HG02571 (cell line): ENCODE results near the gene SLC25A14.
"Not testable (repeated sequence)": the region's sequence is repeated elsewhere in the genome, so short reads cannot be mapped to it uniquely, and the experiment has no call there.

Experiments
- ATAC-seq: cut with Tn5 transposase; IDR thresholded peaks from one replicate; pipeline ENCODE4 v1.9.1; 2021; ENCODE audit warnings: mild to moderate bottlenecking, moderate library complexity; ENCODE audit not compliant: unreplicated experiment

The SLC25A14 gene

GRCh38 chrX:130339408-130340222, at the start of gene SLC25A14:
Gene SLC25A14, plus strand, starts transcription at chrX:130339919. Its CDS starts 360 bp downstream, at chrX:130340279.
- ATAC-seq = peak; percentile 93

GRCh38 chrX:130295519-130296296, 44.0 kb upstream of the SLC25A14 start:
- ATAC-seq = no peak

GRCh38 chrX:130296297-130296678, 43.4 kb upstream of the SLC25A14 start:
- no peak for ATAC-seq

GRCh38 chrX:130296743-130297142, 43.0 kb upstream of the SLC25A14 start:
- no peak for ATAC-seq

- no peak for ATAC-seq
Measured at GRCh38 chrX:130299279-130300009, 40.3 kb upstream of the SLC25A14 start.

- ATAC-seq = no peak
Measured at GRCh38 chrX:130300010-130300282, 39.8 kb upstream of the SLC25A14 start.

- ATAC-seq = no peak
Measured at GRCh38 chrX:130301405-130301804, 38.3 kb upstream of the SLC25A14 start.

- ATAC-seq = no peak
Measured at GRCh38 chrX:130301977-130302376, 37.7 kb upstream of the SLC25A14 start.

- no peak for ATAC-seq
Measured at GRCh38 chrX:130304587-130305368, 34.9 kb upstream of the SLC25A14 start.

- ATAC-seq = not testable (repeated sequence)
Measured at GRCh38 chrX:130319886-130320285, 19.8 kb upstream of the SLC25A14 start.

GRCh38 chrX:130321550-130321949, 18.2 kb upstream of the SLC25A14 start:
- ATAC-seq = peak; percentile 54

GRCh38 chrX:130330146-130330545, 9.6 kb upstream of the SLC25A14 start:
- ATAC-seq = no peak

GRCh38 chrX:130330706-130331105, 9.0 kb upstream of the SLC25A14 start:
- ATAC-seq = no peak

- no peak for ATAC-seq
Measured at GRCh38 chrX:130336531-130336930, 3.2 kb upstream of the SLC25A14 start.

GRCh38 chrX:130338869-130339268, 850 bp upstream of the SLC25A14 start:
- ATAC-seq = not testable (repeated sequence)

GRCh38 chrX:130340271-130340670, 552 bp downstream of the SLC25A14 start:
- ATAC-seq = no peak

GRCh38 chrX:130343411-130343810, 3.7 kb downstream of the SLC25A14 start:
- no peak for ATAC-seq

GRCh38 chrX:130347321-130347720, 7.6 kb downstream of the SLC25A14 start:
- no peak for ATAC-seq

- no peak for ATAC-seq
Measured at GRCh38 chrX:130351567-130351966, 11.8 kb downstream of the SLC25A14 start.

- ATAC-seq = not testable (repeated sequence)
Measured at GRCh38 chrX:130352050-130352449, 12.3 kb downstream of the SLC25A14 start.

- ATAC-seq = no peak
Measured at GRCh38 chrX:130376077-130376476, 36.4 kb downstream of the SLC25A14 start.
